Peyer's patch (tissue), 4 donors: ENCODE results near the gene NPDC1.

Experiments
- CTCF ChIP-seq, 6 experiments: fragments of 450-650 bp in 4 of 6; fragments of 200-600 bp in 2 of 6; sonication (generic) in 1 of 6; IDR thresholded peaks; one replicate each; pipeline ENCODE4 v1.5.1; 2017 to 2019; ENCODE audit warnings: antibody characterized with exemption in 6 of 6, mild to moderate bottlenecking in 3 of 6, moderate library complexity in 1 of 6
- POLR2A ChIP-seq, 2 donors: fragments of 450-650 bp; IDR thresholded peaks; one replicate each; pipeline ENCODE4 v1.5.1; 2017; ENCODE audit warnings: antibody characterized with exemption in 2 of 2, mild to moderate bottlenecking in 2 of 2, moderate library complexity in 2 of 2

- no peak for TF ChIP-seq CTCF (IDR thresholded peaks at IDR 0.05)
- TF ChIP-seq POLR2A (IDR thresholded peaks at IDR 0.05), result no peak
Measured at GRCh38 chr9:136994180-136994887, 51.6 kb downstream of the NPDC1 start.
